ENCODE results near the gene COQ9. TPM values are rescaled to one million over a fixed set of nuclear protein-coding genes. Genes with fewer than 3 reads are reported as not detected.

The COQ9 gene
- total RNA-seq, 2 donors from 2014 or later = 31.4 to 35.2 TPM

- peaks cover 7% of the 10 kb centered on the region for H3K4me1 Mint-ChIP-seq (ENCODE audit: low read depth)
- no peak overlapping the region for H3K27ac Mint-ChIP-seq
- no peaks in the 10 kb centered on the region for H3K27me3 Mint-ChIP-seq (ENCODE audit: low read depth)
- H3K36me3 Mint-ChIP-seq (ENCODE audit: insufficient read depth in 2 of 2) = no peaks in the 10 kb centered on the region
- no peak overlapping the region for H3K4me3 Mint-ChIP-seq
- DNase-seq (no peak), ATAC-seq (replicated peaks in 1 of 2) (no peak)
- H3K9me3 Mint-ChIP-seq = no peaks in the 10 kb centered on the region
These were observed 34.0 kb upstream of the COQ9 start for GRCh38 chr16:57413301-57413730.

- Mint-ChIP-seq H3K4me3 (no peak overlapping the region), H3K27me3 (ENCODE audit: low read depth) (no peaks in the 10 kb centered on the region), H3K27ac (no peak overlapping the region), H3K9me3 (no peaks in the 10 kb centered on the region), H3K4me1 (ENCODE audit: low read depth) (peaks cover 12% of the 10 kb centered on the region), H3K36me3 (ENCODE audit: insufficient read depth in 2 of 2) (no peaks in the 10 kb centered on the region)
- ATAC-seq (replicated peaks in 1 of 2) = no peak
- DNase-seq = no peak
These were observed 33.5 kb upstream of the COQ9 start for GRCh38 chr16:57413733-57414132.

DNA sequence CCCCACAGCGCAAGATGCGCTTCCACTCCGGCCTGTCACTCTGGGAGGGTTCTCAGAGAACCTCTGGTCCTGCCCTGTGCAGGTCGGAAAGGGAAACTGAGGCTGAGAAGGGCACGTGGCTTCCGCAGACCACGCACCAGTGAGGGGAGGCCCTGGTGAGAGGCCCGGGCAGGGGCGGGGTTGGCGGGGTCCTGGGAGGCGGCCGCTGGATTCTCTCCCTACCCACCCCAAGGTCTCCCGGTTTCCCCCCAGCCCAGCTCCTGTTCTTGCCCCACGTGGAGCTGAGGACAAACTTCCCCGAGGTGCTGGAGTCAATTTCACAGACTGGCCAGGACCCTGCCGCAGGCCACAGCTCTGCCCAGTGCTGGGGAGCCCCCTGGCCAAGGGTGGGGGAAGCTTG lies 31.2 kb upstream of the COQ9 start:
- Mint-ChIP-seq H3K4me1 (ENCODE audit: low read depth) (peaks cover 16% of the 10 kb centered on the region), H3K27me3 (ENCODE audit: low read depth) (no peaks in the 10 kb centered on the region), H3K27ac (no peak overlapping the region), H3K4me3 (no peak overlapping the region), H3K9me3 (no peaks in the 10 kb centered on the region), H3K36me3 (ENCODE audit: insufficient read depth in 2 of 2) (no peaks in the 10 kb centered on the region)
- no peak for DNase-seq
- ATAC-seq (replicated peaks in 1 of 2) = peak in 1 of 2 donors; percentile 2

DNA sequence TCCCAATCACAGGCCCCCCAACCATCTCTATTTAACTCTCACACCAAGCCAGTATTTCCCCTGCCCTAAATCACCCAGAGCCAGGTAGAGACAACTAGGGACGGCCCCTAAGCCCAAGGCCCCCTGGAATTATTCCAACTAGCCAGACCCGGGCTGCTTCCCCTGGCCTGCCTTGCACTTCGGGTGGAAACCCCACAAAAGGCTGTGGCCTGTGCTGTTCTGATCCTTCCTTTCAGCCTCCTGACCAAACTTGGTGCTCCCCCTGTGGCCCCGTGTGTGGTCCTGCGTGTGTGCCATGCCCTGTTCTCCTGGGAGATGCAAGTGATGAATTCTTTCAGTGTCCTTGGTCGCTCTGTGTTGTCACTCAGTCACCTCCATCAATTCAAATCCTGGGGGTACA lies 27.8 kb upstream of the COQ9 start:
- no peak overlapping the region for H3K4me3 Mint-ChIP-seq
- H3K9me3 Mint-ChIP-seq = no peaks in the 10 kb centered on the region
- DNase-seq (no peak), ATAC-seq (replicated peaks in 1 of 2) (no peak)
- H3K4me1 Mint-ChIP-seq (ENCODE audit: low read depth) = peaks cover 16% of the 10 kb centered on the region
- H3K27me3 Mint-ChIP-seq (ENCODE audit: low read depth) = no peaks in the 10 kb centered on the region
- H3K36me3 Mint-ChIP-seq (ENCODE audit: insufficient read depth in 2 of 2) = no peaks in the 10 kb centered on the region
- H3K27ac Mint-ChIP-seq = peak overlapping the region; percentile 82

DNA sequence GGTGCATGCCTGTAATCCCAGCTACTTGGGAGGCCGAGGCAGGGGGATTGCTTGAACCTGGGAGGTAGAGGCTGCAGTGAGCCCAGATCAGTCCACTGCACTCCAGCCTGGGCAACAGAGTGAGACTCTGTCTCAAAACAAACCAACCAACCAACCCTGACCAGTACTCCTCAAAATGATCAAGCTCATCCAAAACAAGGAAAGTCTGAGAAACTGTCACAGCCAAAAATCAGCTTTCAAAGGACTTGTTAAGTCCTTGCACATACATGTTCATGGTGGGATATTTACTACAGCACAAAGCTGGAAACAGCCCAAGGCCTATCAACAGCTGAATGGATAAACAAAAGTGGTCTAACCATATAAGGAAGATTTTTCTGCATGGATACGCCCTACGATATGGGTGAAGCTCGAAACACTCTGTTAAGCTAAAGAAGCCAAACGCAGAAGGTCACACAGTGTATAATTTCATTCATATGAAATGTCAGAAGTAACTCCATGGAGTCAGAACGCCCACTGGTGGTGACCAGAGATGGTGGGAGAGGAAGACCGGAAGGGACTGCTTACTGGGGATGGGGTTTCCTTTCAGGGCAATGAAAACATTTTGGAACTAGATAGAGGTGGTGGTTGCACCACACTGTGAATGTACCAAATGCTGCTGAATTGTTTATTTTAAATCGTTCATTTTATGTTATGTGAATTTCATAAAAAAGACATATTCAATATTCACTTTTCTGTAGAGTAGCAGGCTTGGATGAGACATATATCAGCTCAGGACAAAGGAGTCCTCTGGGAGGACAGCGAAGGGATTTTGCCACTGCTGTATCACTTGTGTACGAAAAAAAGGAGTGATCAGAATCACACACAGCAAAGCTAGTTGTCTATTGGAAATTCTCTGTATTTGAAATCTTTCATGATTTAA lies 25.0 kb upstream of the COQ9 start:
- H3K36me3 Mint-ChIP-seq (ENCODE audit: insufficient read depth in 2 of 2) = no peaks in the 10 kb centered on the region
- no peaks in the 10 kb centered on the region for H3K27me3 Mint-ChIP-seq (ENCODE audit: low read depth)
- H3K9me3 Mint-ChIP-seq = no peaks in the 10 kb centered on the region
- DNase-seq = no peak
- no peak for ATAC-seq (replicated peaks in 1 of 2)
- no peak overlapping the region for H3K4me3 Mint-ChIP-seq
- no peak overlapping the region for H3K27ac Mint-ChIP-seq
- H3K4me1 Mint-ChIP-seq (ENCODE audit: low read depth) = peaks cover 10% of the 10 kb centered on the region

DNA sequence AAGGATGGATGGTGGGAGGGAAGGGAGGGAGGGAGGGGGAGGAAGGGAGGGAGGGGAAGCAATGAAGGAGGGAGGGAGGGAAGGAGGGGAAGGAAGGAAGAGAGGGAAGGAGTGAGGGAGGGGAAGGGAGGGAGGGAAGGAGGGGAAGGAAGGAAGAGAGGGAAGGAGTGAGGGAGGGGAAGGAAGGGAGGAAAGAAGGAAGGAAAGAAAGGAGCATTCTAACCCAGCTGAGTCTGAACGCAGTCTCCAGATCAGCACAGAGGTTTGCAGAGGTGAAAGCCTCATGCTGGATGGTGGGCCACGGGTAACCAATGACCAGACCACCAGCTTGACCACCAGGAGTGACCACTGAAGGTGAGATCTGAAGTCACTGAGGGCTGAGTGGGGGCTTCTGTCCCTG lies 24.1 kb upstream of the COQ9 start:
- DNase-seq = no peak
- Mint-ChIP-seq H3K27ac (no peak overlapping the region), H3K4me3 (no peak overlapping the region), H3K36me3 (ENCODE audit: insufficient read depth in 2 of 2) (peaks cover 0 to 6% of the 10 kb centered on the region in 2 donors), H3K27me3 (ENCODE audit: low read depth) (no peaks in the 10 kb centered on the region), H3K4me1 (ENCODE audit: low read depth) (peaks cover 9% of the 10 kb centered on the region), H3K9me3 (no peaks in the 10 kb centered on the region)
- ATAC-seq (replicated peaks in 1 of 2) = no peak

DNA sequence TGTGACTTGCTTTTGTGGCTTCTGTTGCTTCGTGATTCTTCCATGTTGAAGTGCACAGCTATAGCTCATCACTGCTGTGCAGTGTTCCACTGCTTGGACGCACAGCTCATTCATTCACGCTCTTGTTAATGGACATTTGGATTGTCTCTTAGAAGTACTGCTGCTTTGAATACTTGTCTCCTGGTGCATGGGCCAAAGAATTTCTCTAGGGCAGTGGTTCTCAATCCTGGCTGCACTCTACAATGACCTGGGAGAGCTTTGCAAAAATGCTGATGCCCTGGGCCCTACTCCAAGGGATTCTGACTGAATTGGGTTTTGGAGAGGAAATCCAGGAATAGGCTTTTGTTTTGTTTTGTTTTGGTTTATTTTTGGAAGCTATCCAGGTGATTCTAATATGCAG lies 22.7 kb upstream of the COQ9 start:
- Mint-ChIP-seq H3K4me1 (ENCODE audit: low read depth) (no peaks in the 10 kb centered on the region), H3K36me3 (ENCODE audit: insufficient read depth in 2 of 2) (peaks cover 0 to 15% of the 10 kb centered on the region in 2 donors), H3K4me3 (no peak overlapping the region), H3K9me3 (no peaks in the 10 kb centered on the region), H3K27me3 (ENCODE audit: low read depth) (no peaks in the 10 kb centered on the region), H3K27ac (no peak overlapping the region)
- ATAC-seq (replicated peaks in 1 of 2) (no peak), DNase-seq (no peak)

DNA sequence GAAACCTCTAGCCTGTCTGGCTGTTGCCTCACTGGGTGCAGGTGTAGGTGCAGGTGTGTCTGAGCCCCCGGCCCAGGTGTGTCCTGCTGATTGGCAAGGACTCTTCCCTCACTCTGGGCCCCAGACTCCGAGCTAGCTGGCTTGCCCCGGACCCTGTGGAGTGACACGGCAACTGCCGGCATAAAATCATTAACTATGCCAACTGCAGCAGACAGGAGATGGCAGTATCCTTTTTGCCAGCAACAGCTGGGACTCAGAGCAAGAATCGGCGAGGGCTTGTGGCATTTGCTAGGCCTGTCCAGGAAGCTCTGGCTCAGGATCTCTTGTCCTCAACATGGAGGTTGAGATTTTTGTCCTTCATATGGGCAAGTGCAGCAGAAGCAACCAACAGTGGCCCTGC lies 20.9 kb upstream of the COQ9 start:
- Mint-ChIP-seq H3K4me3 (no peak overlapping the region), H3K27me3 (ENCODE audit: low read depth) (no peaks in the 10 kb centered on the region), H3K36me3 (ENCODE audit: insufficient read depth in 2 of 2) (peaks cover 10 to 21% of the 10 kb centered on the region in 2 donors), H3K27ac (no peak overlapping the region), H3K4me1 (ENCODE audit: low read depth) (no peaks in the 10 kb centered on the region), H3K9me3 (no peaks in the 10 kb centered on the region)
- DNase-seq = no peak
- ATAC-seq (replicated peaks in 1 of 2) = no peak

DNA sequence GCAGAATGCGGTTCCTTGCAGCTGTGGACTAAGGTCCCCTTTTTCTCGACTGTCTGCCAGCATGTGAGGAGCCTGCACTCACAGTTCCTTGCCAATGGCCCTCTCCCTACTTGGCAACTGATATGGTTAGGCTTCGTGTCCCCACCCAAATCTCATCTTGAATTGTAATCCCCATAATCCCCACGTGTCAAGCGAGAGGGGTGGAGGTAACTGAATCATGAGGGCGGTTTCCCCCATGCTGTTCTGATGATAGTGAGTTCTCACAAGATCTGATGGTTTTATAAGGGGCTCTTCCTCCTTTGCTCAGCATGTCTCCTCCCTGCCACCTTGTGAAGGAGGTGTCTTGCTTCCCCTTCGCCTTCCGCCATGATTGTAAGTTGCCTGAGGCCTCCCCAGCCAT lies 20.0 kb upstream of the COQ9 start:
- Mint-ChIP-seq H3K9me3 (no peaks in the 10 kb centered on the region), H3K36me3 (ENCODE audit: insufficient read depth in 2 of 2) (peaks cover 10 to 21% of the 10 kb centered on the region in 2 donors), H3K4me1 (ENCODE audit: low read depth) (no peaks in the 10 kb centered on the region), H3K4me3 (no peak overlapping the region), H3K27ac (no peak overlapping the region), H3K27me3 (ENCODE audit: low read depth) (no peaks in the 10 kb centered on the region)
- ATAC-seq (replicated peaks in 1 of 2) (no peak), DNase-seq (no peak)

GRCh38 chr16:57427824-57428223 lies 19.5 kb upstream of the COQ9 start:
- Mint-ChIP-seq H3K4me1 (ENCODE audit: low read depth) (no peaks in the 10 kb centered on the region), H3K4me3 (no peak overlapping the region), H3K27ac (no peak overlapping the region), H3K36me3 (ENCODE audit: insufficient read depth in 2 of 2) (peaks cover 11 to 23% of the 10 kb centered on the region in 2 donors), H3K27me3 (ENCODE audit: low read depth) (no peaks in the 10 kb centered on the region), H3K9me3 (no peaks in the 10 kb centered on the region)
- DNase-seq (no peak), ATAC-seq (replicated peaks in 1 of 2) (no peak)

DNA sequence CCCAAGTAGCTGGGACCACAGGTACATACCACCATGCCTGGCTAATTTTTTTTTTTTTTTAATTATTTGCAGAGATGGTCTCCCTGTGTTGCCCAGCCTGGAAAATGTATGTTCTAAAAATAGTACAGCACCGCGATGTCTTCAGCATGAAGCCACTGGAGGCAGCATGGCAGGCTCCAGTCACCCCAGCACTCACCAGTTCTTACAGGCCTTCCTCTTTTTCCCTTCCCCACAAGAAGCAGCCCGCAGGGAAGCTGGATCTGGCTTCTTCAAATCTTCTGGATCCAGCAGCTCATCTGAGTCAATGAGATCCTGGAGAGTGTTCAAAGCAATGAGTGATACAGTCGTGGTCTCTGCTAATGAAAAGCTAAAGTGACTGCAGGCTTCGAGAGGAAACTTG lies 16.3 kb upstream of the COQ9 start:
- no peak overlapping the region for H3K27ac Mint-ChIP-seq
- no peaks in the 10 kb centered on the region for H3K9me3 Mint-ChIP-seq
- H3K36me3 Mint-ChIP-seq (ENCODE audit: insufficient read depth in 2 of 2) = peaks cover 12 to 38% of the 10 kb centered on the region in 2 donors
- peaks cover 8% of the 10 kb centered on the region for H3K4me1 Mint-ChIP-seq (ENCODE audit: low read depth)
- no peaks in the 10 kb centered on the region for H3K27me3 Mint-ChIP-seq (ENCODE audit: low read depth)
- no peak for ATAC-seq (replicated peaks in 1 of 2)
- H3K4me3 Mint-ChIP-seq = no peak overlapping the region
- DNase-seq = no peak

GRCh38 chr16:57432505-57432904 lies 14.8 kb upstream of the COQ9 start:
- no peak for ATAC-seq (replicated peaks in 1 of 2)
- H3K36me3 Mint-ChIP-seq (ENCODE audit: insufficient read depth in 2 of 2) = peaks cover 13 to 39% of the 10 kb centered on the region in 2 donors
- DNase-seq = no peak
- no peaks in the 10 kb centered on the region for H3K27me3 Mint-ChIP-seq (ENCODE audit: low read depth)
- H3K27ac Mint-ChIP-seq = no peak overlapping the region
- H3K9me3 Mint-ChIP-seq = no peaks in the 10 kb centered on the region
- H3K4me3 Mint-ChIP-seq = no peak overlapping the region
- H3K4me1 Mint-ChIP-seq (ENCODE audit: low read depth) = peaks cover 8% of the 10 kb centered on the region

GRCh38 chr16:57432989-57433388 lies 14.3 kb upstream of the COQ9 start:
- Mint-ChIP-seq H3K27ac (peak overlapping the region; percentile 16), H3K27me3 (ENCODE audit: low read depth) (no peaks in the 10 kb centered on the region), H3K4me3 (no peak overlapping the region), H3K9me3 (no peaks in the 10 kb centered on the region), H3K4me1 (ENCODE audit: low read depth) (peaks cover 8% of the 10 kb centered on the region), H3K36me3 (ENCODE audit: insufficient read depth in 2 of 2) (peaks cover 13 to 34% of the 10 kb centered on the region in 2 donors)
- no peak for DNase-seq
- no peak for ATAC-seq (replicated peaks in 1 of 2)

GRCh38 chr16:57434003-57434402 lies 13.3 kb upstream of the COQ9 start:
- Mint-ChIP-seq H3K27ac (peak overlapping the region; percentile 77), H3K4me1 (ENCODE audit: low read depth) (peaks cover 8% of the 10 kb centered on the region), H3K36me3 (ENCODE audit: insufficient read depth in 2 of 2) (peaks cover 15 to 33% of the 10 kb centered on the region in 2 donors)

More at GRCh38 chr16:57434003-57434402, 13.3 kb upstream of the COQ9 start:
- no peak overlapping the region for H3K4me3 Mint-ChIP-seq
- no peaks in the 10 kb centered on the region for H3K9me3 Mint-ChIP-seq
- H3K27me3 Mint-ChIP-seq (ENCODE audit: low read depth) = no peaks in the 10 kb centered on the region
- no peak for ATAC-seq (replicated peaks in 1 of 2)
- DNase-seq = no peak

Measured in activated T-cell treated with anti-CD3 and anti-CD28 coated beads, Interleukin-2, amount 50 U/mL, for 72 hours (primary cell).